CD14-positive monocyte (primary cell): ENCODE data around the gene IRX4. TPM values are rescaled to one million over a fixed set of nuclear protein-coding genes. Genes with fewer than 3 reads are reported as not detected.

Source experiments
- DNase-seq, 3 donors: peaks; one replicate each; pipeline ENCODE4 v3.0.0-alpha.2; 2011 to 2022
- H2AFZ ChIP-seq: 2 replicates; pipeline ENCODE4 v1.6.0; 2012; ENCODE audit warnings: mild to moderate bottlenecking, low read depth, low read length, inconsistent platforms; ENCODE audit not compliant: insufficient read depth, poor library complexity, severe bottlenecking
- H3K27ac ChIP-seq, 2 donors: 1 replicate in 1 of 2; 2 replicates in 1 of 2; pipeline ENCODE4 v1.5.1; 2012 to 2013; ENCODE audit warnings: low read length in 2 of 2, control low read depth in 1 of 2, inconsistent platforms in 1 of 2, low read depth in 1 of 2, mild to moderate bottlenecking in 1 of 2
- H3K27me3 ChIP-seq, 2 donors: one replicate each; pipeline versions ENCODE4 v1.6.0 to v1.6.1; 2011 to 2013; ENCODE audit warnings: low read length in 2 of 2; ENCODE audit not compliant: control insufficient read depth in 2 of 2, insufficient read depth in 2 of 2
- H3K36me3 ChIP-seq, 2 donors: replicated peaks in 1 of 2; 1 replicate in 1 of 2; 2 replicates in 1 of 2; pipeline versions ENCODE4 v1.5.1 to v1.6.1; 2012 to 2013; ENCODE audit warnings: low read length in 2 of 2, control low read depth in 1 of 2, inconsistent platforms in 1 of 2, mild to moderate bottlenecking in 1 of 2; ENCODE audit not compliant: insufficient read depth in 2 of 2, control insufficient read depth in 1 of 2
- H3K4me1 ChIP-seq, 2 donors: 1 replicate in 1 of 2; 2 replicates in 1 of 2; pipeline versions ENCODE4 v1.5.1 to v1.6.1; 2012 to 2013; ENCODE audit warnings: low read length in 2 of 2, control low read depth in 1 of 2, inconsistent platforms in 1 of 2, mild to moderate bottlenecking in 1 of 2, moderate library complexity in 1 of 2; ENCODE audit not compliant: insufficient read depth in 2 of 2, control insufficient read depth in 1 of 2
- H3K4me2 ChIP-seq: replicated peaks from 2 replicates; pipeline ENCODE3; 2012; ENCODE audit warnings: low read length, moderate library complexity, mild to moderate bottlenecking; ENCODE audit not compliant: poor library complexity, severe bottlenecking; ENCODE audit errors: extremely low read depth
- H3K4me3 ChIP-seq, 3 experiments: fragments of 200-600 bp in 1 of 3; sonication (generic) in 1 of 3; replicated peaks in 1 of 3; 1 replicate in 2 of 3; 2 replicates in 1 of 3; pipeline ENCODE4 v1.5.1; 2011 to 2013; ENCODE audit warnings: low read length in 3 of 3, mild to moderate bottlenecking in 3 of 3, control low read depth in 2 of 3, low read depth in 2 of 3, inconsistent platforms in 1 of 3, moderate library complexity in 1 of 3
- H3K79me2 ChIP-seq: 2 replicates; pipeline ENCODE4 v1.6.0; 2012; ENCODE audit warnings: mild to moderate bottlenecking, control low read depth, inconsistent platforms, low read length, moderate library complexity; ENCODE audit not compliant: insufficient read depth
- H3K9ac ChIP-seq: 2 replicates; pipeline ENCODE4 v1.6.0; 2017; ENCODE audit warnings: low read length, mild to moderate bottlenecking; ENCODE audit not compliant: insufficient read depth, poor library complexity, severe bottlenecking
- H3K9me3 ChIP-seq, 2 donors: replicated peaks in 1 of 2; 1 replicate in 1 of 2; 2 replicates in 1 of 2; pipeline versions ENCODE4 v1.5.1 to v1.6.1; 2012 to 2013; ENCODE audit warnings: low read length in 2 of 2, control low read depth in 1 of 2; ENCODE audit not compliant: control insufficient read depth in 1 of 2, insufficient read depth in 1 of 2
- H4K20me1 ChIP-seq: 2 replicates; pipeline ENCODE4 v1.6.0; 2012; ENCODE audit warnings: mild to moderate bottlenecking, low read length, control low read depth, moderate library complexity; ENCODE audit not compliant: insufficient read depth
- H3K27ac Mint-ChIP-seq, 7 donors: one replicate each; pipeline ENCODE4 v1.8.0; 2020; ENCODE audit warnings: mild to moderate bottlenecking in 7 of 7, mixed read lengths in 7 of 7, moderate library complexity in 6 of 7, inconsistent platforms in 2 of 7
- H3K27me3 Mint-ChIP-seq, 3 donors: one replicate each; pipeline ENCODE4 v1.8.0; 2021 to 2022; ENCODE audit warnings: low read depth in 3 of 3, mild to moderate bottlenecking in 3 of 3, mixed read lengths in 3 of 3, moderate library complexity in 3 of 3, inconsistent platforms in 1 of 3
- H3K36me3 Mint-ChIP-seq, 2 donors: one replicate each; pipeline ENCODE4 v1.8.0; 2020; ENCODE audit warnings: mixed read lengths in 2 of 2, inconsistent platforms in 1 of 2, mild to moderate bottlenecking in 1 of 2
- H3K4me1 Mint-ChIP-seq: one replicate; pipeline ENCODE4 v1.8.0; 2020; ENCODE audit warnings: mild to moderate bottlenecking, mixed read lengths
- H3K4me3 Mint-ChIP-seq, 2 donors: one replicate each; pipeline ENCODE4 v1.8.0; 2020; ENCODE audit warnings: mild to moderate bottlenecking in 2 of 2, mixed read lengths in 2 of 2, moderate library complexity in 1 of 2
- H3K9me3 Mint-ChIP-seq, 7 donors: one replicate each; pipeline ENCODE4 v1.8.0; 2020 to 2022; ENCODE audit warnings: mixed read lengths in 7 of 7, mild to moderate bottlenecking in 6 of 7, moderate library complexity in 6 of 7, inconsistent platforms in 2 of 7
- CTCF ChIP-seq: fragments of 200-600 bp; IDR thresholded peaks from one replicate; pipeline ENCODE4 v1.8.0; 2022; ENCODE audit warnings: antibody characterized with exemption, mild to moderate bottlenecking
- WGBS: methylation state at CpG from one replicate; pipeline ENCODE4 v1.1.5; 2013; ENCODE audit warnings: missing lambda C conversion rate; ENCODE audit not compliant: insufficient coverage; 5-methylcytosine and 5-hydroxymethylcytosine counted together
- intact Hi-C, 2 donors: fragments of 100-400 bp; cut with micrococcal nuclease; formaldehyde crosslinking; loops; one replicate each; pipeline versions ENCODE4 v1.15.0 to v1.15.1; 2023
- polyA plus RNA-seq, 3 donors: library from polyadenylated mRNA; depleted of rRNA in 1 of 3; unstranded in 2 of 3; stranded (reverse) in 1 of 3; fragments of 300-500 nt in 2 of 3; fragments of >200 nt in 1 of 3; fragmentation: Illumina TruSeq in 2 of 3; gene quantifications; 1 replicate in 2 of 3; 2 replicates in 1 of 3; pipeline ENCODE4 v1.2.3, GENCODE V29; 2012 to 2021

Gene IRX4
- polyA plus RNA-seq, 3 donors, result not detected

GRCh38 chr5:1842004-1842819 is 40.5 kb downstream of the IRX4 start:
- no peaks in the 10 kb centered on the region for H3K9me3 ChIP-seq
- intact Hi-C loops, result no loop called here
- no peak overlapping the region for H3K4me2 ChIP-seq
- no peaks in the 10 kb centered on the region for H3K27me3 ChIP-seq
- no peaks in the 10 kb centered on the region for H3K4me1 Mint-ChIP-seq
- H2AFZ ChIP-seq, result no peak overlapping the region
- no peaks in the 10 kb centered on the region for H4K20me1 ChIP-seq
- no peak overlapping the region for H3K4me3 ChIP-seq
- WGBS, result 84% methylated on average over 3 of the region's 17 CpGs
- H3K79me2 ChIP-seq, result no peaks in the 10 kb centered on the region
- DNase-seq, result no peak
- no peak overlapping the region for H3K27ac Mint-ChIP-seq
- H3K4me1 ChIP-seq, result no peaks in the 10 kb centered on the region
- no peak overlapping the region for H3K4me3 Mint-ChIP-seq
- H3K27ac ChIP-seq, result no peak overlapping the region
- no peak for TF ChIP-seq CTCF
- H3K36me3 Mint-ChIP-seq, result no peaks in the 10 kb centered on the region
- no peaks in the 10 kb centered on the region for H3K9me3 Mint-ChIP-seq
- no peaks in the 10 kb centered on the region for H3K36me3 ChIP-seq
- peaks cover 9 to 14% (median 13%) of the 10 kb centered on the region in 3 donors for H3K27me3 Mint-ChIP-seq
- no peak overlapping the region for H3K9ac ChIP-seq

- no peak for TF ChIP-seq CTCF
- Mint-ChIP-seq H3K9me3 (no peaks in the 10 kb centered on the region), H3K4me3 (peak overlapping the region in 1 of 2 donors; percentile 46), H3K4me1 (no peaks in the 10 kb centered on the region), H3K36me3 (no peaks in the 10 kb centered on the region), H3K27me3 (peaks cover 13 to 18% (median 13%) of the 10 kb centered on the region in 3 donors), H3K27ac (peak overlapping the region in 1 of 7 donors; percentile 23)
- H3K79me2 ChIP-seq, result no peaks in the 10 kb centered on the region
- H3K4me1 ChIP-seq, result no peaks in the 10 kb centered on the region
- 57% methylated on average over 28 of the region's 31 CpGs for WGBS
- H4K20me1 ChIP-seq, result no peaks in the 10 kb centered on the region
- no peaks in the 10 kb centered on the region for H3K9me3 ChIP-seq
- no peak overlapping the region for H2AFZ ChIP-seq
- no peak overlapping the region for H3K9ac ChIP-seq
- no peaks in the 10 kb centered on the region for H3K27me3 ChIP-seq
- no peak overlapping the region for H3K4me3 ChIP-seq
- no peak overlapping the region for H3K27ac ChIP-seq
- intact Hi-C loops, result no loop called here
- H3K36me3 ChIP-seq, result no peaks in the 10 kb centered on the region
- no peak overlapping the region for H3K4me2 ChIP-seq
- DNase-seq, result no peak
Observed at GRCh38 chr5:1840741-1841521, 41.8 kb downstream of the IRX4 start.
